ENCODE measurements around the gene ESYT2.

DNA sequence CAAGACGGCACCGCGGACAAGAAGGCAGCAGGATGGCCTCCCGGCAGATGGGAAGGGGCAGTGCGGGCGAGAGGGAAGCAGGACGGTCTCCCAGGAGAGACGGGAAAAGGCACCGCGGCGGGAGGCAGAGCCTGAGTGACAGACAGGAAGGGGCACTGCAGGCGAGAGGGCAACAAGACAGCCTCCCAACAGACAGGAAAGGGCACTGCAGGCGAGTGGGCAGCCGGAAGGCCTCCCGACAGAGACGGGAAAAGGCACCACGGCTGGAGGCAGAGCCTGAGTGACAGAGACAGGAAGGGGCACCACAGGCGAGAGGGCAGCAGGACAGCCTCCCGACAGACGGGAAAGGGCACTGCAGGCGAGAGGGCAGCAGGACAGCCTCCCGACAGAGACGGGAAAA, 32.6 kb downstream of the ESYT2 start:
- TF ChIP-seq, protein P1, sequence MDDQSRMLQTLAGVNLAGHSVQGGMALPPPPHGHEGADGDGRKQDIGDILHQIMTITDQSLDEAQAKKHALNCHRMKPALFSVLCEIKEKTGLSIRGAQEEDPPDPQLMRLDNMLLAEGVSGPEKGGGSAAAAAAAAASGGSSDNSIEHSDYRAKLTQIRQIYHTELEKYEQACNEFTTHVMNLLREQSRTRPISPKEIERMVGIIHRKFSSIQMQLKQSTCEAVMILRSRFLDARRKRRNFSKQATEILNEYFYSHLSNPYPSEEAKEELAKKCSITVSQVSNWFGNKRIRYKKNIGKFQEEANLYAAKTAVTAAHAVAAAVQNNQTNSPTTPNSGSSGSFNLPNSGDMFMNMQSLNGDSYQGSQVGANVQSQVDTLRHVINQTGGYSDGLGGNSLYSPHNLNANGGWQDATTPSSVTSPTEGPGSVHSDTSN (IDR thresholded peaks at IDR 0.05) = no peak
- TF ChIP-seq, protein P2, sequence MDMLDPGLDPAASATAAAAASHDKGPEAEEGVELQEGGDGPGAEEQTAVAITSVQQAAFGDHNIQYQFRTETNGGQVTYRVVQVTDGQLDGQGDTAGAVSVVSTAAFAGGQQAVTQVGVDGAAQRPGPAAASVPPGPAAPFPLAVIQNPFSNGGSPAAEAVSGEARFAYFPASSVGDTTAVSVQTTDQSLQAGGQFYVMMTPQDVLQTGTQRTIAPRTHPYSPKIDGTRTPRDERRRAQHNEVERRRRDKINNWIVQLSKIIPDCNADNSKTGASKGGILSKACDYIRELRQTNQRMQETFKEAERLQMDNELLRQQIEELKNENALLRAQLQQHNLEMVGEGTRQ (IDR thresholded peaks at IDR 0.05; ENCODE audit: borderline replicate concordance, low read depth, low read length) = no peak
- TF ChIP-seq, protein P3, sequence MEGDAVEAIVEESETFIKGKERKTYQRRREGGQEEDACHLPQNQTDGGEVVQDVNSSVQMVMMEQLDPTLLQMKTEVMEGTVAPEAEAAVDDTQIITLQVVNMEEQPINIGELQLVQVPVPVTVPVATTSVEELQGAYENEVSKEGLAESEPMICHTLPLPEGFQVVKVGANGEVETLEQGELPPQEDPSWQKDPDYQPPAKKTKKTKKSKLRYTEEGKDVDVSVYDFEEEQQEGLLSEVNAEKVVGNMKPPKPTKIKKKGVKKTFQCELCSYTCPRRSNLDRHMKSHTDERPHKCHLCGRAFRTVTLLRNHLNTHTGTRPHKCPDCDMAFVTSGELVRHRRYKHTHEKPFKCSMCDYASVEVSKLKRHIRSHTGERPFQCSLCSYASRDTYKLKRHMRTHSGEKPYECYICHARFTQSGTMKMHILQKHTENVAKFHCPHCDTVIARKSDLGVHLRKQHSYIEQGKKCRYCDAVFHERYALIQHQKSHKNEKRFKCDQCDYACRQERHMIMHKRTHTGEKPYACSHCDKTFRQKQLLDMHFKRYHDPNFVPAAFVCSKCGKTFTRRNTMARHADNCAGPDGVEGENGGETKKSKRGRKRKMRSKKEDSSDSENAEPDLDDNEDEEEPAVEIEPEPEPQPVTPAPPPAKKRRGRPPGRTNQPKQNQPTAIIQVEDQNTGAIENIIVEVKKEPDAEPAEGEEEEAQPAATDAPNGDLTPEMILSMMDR (IDR thresholded peaks at IDR 0.05) = no peak

All from SK-N-SH (cell line).